Measurements from ENCODE around the gene COQ8A.

DNA sequence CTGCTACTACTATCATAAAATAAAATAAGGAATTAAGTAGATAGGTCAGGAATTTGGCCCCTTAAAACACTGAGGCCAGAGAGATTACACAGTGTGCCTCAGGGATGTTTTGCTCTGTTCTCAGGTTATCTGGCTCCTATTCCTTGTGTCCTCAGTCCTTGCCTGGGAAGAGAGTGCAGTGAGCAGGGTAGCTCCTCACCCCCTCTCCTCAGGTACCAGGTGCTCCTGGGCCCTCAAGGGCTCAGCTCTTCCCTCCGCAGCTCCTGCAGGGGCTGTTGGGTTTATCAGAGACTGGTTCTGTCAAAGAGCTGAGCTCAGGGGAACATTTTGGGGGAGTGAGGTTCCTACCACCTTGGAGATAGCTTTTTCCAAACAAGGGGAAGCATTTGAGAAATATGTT is 20.1 kb upstream of the COQ8A start:
- TF ChIP-seq, protein P1, sequence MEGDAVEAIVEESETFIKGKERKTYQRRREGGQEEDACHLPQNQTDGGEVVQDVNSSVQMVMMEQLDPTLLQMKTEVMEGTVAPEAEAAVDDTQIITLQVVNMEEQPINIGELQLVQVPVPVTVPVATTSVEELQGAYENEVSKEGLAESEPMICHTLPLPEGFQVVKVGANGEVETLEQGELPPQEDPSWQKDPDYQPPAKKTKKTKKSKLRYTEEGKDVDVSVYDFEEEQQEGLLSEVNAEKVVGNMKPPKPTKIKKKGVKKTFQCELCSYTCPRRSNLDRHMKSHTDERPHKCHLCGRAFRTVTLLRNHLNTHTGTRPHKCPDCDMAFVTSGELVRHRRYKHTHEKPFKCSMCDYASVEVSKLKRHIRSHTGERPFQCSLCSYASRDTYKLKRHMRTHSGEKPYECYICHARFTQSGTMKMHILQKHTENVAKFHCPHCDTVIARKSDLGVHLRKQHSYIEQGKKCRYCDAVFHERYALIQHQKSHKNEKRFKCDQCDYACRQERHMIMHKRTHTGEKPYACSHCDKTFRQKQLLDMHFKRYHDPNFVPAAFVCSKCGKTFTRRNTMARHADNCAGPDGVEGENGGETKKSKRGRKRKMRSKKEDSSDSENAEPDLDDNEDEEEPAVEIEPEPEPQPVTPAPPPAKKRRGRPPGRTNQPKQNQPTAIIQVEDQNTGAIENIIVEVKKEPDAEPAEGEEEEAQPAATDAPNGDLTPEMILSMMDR (IDR thresholded peaks at IDR 0.05) = no peak
- TF ChIP-seq EP300 (IDR thresholded peaks at IDR 0.05) (no peak), POLR2A (IDR thresholded peaks at IDR 0.05) (no peak)
